HUES6 (cell line): Measurements from ENCODE around the gene OSBPL6.
"Not testable (repeated sequence)": the region's sequence is repeated elsewhere in the genome, so short reads cannot be mapped to it uniquely, and the experiment has no call there.

Experiments used
- H3K27ac ChIP-seq: 2 replicates; pipeline ENCODE4 v1.7.0; 2013; ENCODE audit warnings: low read depth, mild to moderate bottlenecking, low read length, inconsistent platforms
- H3K27me3 ChIP-seq: 2 replicates; pipeline ENCODE4 v1.6.1; 2013; ENCODE audit warnings: low read length; ENCODE audit not compliant: control insufficient read depth, insufficient read depth
- H3K36me3 ChIP-seq: 2 replicates; pipeline ENCODE4 v1.6.1; 2013; ENCODE audit warnings: low read length; ENCODE audit not compliant: control insufficient read depth, insufficient read depth
- H3K4me1 ChIP-seq: 2 replicates; pipeline ENCODE4 v1.6.1; 2013; ENCODE audit warnings: low read length; ENCODE audit not compliant: control insufficient read depth, insufficient read depth
- H3K4me3 ChIP-seq: 2 replicates; pipeline ENCODE4 v1.5.1; 2013; ENCODE audit warnings: low read depth, low read length
- H3K9ac ChIP-seq: one replicate; pipeline ENCODE4 v1.6.1; 2013; ENCODE audit warnings: mild to moderate bottlenecking, low read length
- H3K9me3 ChIP-seq: 2 replicates; pipeline ENCODE4 v1.6.1; 2013; ENCODE audit warnings: low read depth, low read length; ENCODE audit not compliant: control insufficient read depth, insufficient read depth

OSBPL6 gene

DNA sequence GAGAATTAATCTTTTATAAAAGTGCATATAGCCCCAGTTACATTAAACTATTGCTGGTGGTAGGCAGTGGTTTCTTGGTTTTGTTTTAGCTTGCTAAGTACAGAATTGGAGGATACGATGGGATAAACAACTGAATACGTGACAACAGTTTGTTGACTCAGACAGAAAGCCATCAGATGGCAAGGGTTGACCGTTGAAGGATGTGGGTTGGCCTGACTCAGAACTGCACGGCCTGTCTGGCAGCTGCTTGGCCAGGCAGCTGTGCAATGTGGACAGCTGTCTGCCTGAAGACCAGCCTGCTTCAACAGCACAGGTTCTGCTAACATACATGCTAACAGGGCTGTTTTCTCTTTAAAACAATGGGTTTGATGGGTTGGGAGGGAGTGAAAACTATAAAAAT is 210.1 kb downstream of the OSBPL6 start:
- no peaks in the 10 kb centered on the region for H3K9me3 ChIP-seq
- H3K4me1 ChIP-seq, result no peaks in the 10 kb centered on the region
- H3K27ac ChIP-seq, result no peak overlapping the region
- H3K9ac ChIP-seq, result no peak overlapping the region
- no peaks in the 10 kb centered on the region for H3K27me3 ChIP-seq
- H3K4me3 ChIP-seq, result no peak overlapping the region
- no peaks in the 10 kb centered on the region for H3K36me3 ChIP-seq

- Histone ChIP-seq H3K27me3 (no peaks in the 10 kb centered on the region), H3K36me3 (no peaks in the 10 kb centered on the region), H3K4me1 (no peaks in the 10 kb centered on the region), H3K9ac (no peak overlapping the region), H3K9me3 (no peaks in the 10 kb centered on the region), H3K4me3 (no peak overlapping the region), H3K27ac (no peak overlapping the region)
Observed at GRCh38 chr2:178409261-178409660, 214.9 kb downstream of the OSBPL6 start.

GRCh38 chr2:178412047-178412446 is 217.7 kb downstream of the OSBPL6 start:
- Histone ChIP-seq H3K27me3 (no peaks in the 10 kb centered on the region), H3K4me1 (peaks cover 4% of the 10 kb centered on the region; the same call in 1 of the 2 replicates), H3K27ac (no peak overlapping the region)

GRCh38 chr2:178412453-178412852 is 218.1 kb downstream of the OSBPL6 start:
- not testable (repeated sequence) for H3K27ac ChIP-seq, H3K9ac ChIP-seq, H3K27me3 ChIP-seq, H3K4me3 ChIP-seq, H3K4me1 ChIP-seq, H3K36me3 ChIP-seq, H3K9me3 ChIP-seq

More at GRCh38 chr2:178412047-178412446, 217.7 kb downstream of the OSBPL6 start:
- no peak overlapping the region for H3K4me3 ChIP-seq
- no peaks in the 10 kb centered on the region for H3K9me3 ChIP-seq
- no peaks in the 10 kb centered on the region for H3K36me3 ChIP-seq
- no peak overlapping the region for H3K9ac ChIP-seq

DNA sequence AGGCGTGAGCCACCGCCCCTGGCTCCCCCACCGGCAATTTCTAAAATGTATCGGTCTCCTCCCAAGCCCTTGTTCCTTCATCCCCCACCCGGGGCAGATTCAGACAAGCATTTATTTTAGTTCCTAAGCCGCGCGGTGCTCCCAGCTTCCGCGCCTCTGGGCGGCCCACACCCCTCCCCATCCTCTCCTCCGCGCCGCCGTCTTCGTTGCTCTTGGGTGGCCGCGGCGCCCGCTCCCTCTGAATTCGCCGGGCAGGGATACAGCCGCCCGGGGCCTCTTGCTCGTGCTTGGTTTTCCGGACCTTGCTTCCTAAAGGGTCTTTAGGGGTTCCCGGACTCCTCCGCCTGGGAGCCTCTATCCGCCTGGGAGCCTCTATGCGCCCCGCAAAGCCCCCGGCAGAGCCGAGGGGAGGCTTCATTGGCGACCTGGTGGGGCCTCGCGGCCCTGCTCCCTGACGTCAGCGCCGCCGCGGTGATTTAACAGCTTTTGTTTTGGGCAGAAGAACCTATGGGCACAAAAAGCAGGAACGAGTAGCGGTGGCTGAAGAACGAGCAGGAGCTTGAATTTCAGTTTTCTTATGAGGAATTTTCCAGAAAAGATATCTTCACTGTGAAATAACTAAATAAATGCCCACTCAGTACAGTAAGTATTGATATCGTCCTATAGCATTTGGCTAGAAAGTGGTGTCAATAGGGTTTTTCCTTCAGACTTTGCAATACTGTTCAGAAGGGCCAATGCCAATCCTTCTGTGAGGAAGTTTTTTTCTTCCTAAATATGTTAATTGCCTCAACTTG is 219.4 kb downstream of the OSBPL6 start:
- Histone ChIP-seq H3K9ac (peak overlapping the region; percentile 94), H3K4me1 (peaks cover 4% of the 10 kb centered on the region; the same call in 1 of the 2 replicates), H3K27me3 (no peaks in the 10 kb centered on the region), H3K27ac (peak overlapping the region; percentile 97), H3K4me3 (peak overlapping the region; percentile 71), H3K9me3 (no peaks in the 10 kb centered on the region), H3K36me3 (no peaks in the 10 kb centered on the region)

DNA sequence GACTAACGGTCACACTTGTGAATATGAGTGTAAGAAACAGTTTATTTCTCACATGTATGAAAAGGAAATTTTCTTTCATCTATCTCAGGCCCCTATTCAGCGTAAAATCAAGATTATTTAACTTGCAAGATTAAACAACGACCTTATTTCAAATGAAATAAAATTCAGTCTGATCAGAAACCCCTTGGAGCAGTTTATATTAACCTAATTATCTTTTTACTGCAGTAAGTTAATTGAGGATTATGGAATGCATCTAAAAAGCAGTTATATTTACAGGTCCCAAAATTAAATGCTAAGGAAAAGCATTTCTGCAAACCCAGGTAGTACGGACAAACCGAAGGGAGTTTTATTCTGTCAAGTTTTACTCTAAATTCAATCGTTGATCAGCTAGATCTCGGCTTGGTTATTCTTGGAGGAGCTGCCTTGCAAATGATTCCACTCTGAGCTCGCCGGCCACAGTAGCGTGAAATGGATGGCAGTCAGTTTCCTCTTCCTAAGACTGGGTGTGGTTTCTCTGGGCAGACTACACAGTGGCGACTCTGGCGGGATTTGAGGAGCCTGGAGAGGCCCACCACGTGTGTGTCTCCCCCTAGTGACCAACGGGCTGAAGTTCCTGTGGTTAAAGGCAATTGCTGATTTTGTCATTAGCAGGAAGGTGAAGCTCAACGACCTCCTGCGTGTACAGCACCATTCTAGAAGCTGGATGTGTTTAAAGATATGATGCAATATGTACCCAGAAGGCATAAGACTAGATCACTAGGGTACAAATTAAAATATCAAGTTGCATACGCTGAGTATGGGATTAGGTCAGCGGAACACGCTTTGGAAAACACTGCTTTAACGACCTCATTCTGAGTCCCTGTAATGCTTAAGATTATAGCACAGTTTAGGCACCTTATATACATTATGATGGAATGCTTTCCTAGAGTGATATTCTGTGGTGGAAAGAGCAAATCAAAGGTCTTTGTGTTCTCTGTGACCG is 220.2 kb downstream of the OSBPL6 start:
- H3K4me1 ChIP-seq, result peaks cover 4% of the 10 kb centered on the region; the same call in 1 of the 2 replicates
- no peaks in the 10 kb centered on the region for H3K36me3 ChIP-seq
- H3K9me3 ChIP-seq, result no peaks in the 10 kb centered on the region
- peak overlapping the region; percentile 97; the same call in 1 of the 2 replicates for H3K27ac ChIP-seq
- peak overlapping the region; percentile 71 for H3K4me3 ChIP-seq
- peak overlapping the region; percentile 94 for H3K9ac ChIP-seq
- H3K27me3 ChIP-seq, result no peaks in the 10 kb centered on the region

DNA sequence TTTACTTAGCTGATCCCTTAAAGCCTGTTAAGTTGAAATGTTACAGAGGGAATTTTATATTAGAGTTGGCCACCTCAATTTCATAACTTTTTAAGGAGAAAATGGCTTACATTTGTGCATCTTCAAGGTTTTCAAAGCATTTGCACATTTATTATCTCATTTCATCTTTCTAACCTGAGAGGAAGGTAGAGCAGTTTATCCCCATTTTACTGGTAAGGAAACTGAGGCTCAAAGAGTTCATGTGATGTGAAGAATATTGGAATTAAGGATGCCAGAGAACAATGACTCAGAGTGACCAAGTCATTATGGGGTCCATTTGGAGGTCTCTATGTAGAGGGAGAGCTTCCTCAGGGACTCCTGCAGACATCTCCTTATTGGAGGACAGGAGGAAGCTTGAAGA is 221.7 kb downstream of the OSBPL6 start:
- no peaks in the 10 kb centered on the region for H3K27me3 ChIP-seq
- H3K9ac ChIP-seq, result no peak overlapping the region
- peaks cover 4% of the 10 kb centered on the region; the same call in 1 of the 2 replicates for H3K4me1 ChIP-seq
- no peaks in the 10 kb centered on the region for H3K36me3 ChIP-seq
- H3K4me3 ChIP-seq, result no peak overlapping the region
- H3K27ac ChIP-seq, result no peak overlapping the region
- no peaks in the 10 kb centered on the region for H3K9me3 ChIP-seq

- Histone ChIP-seq H3K9ac (no peak overlapping the region), H3K27ac (no peak overlapping the region), H3K4me3 (no peak overlapping the region), H3K27me3 (no peaks in the 10 kb centered on the region), H3K36me3 (no peaks in the 10 kb centered on the region), H3K9me3 (no peaks in the 10 kb centered on the region), H3K4me1 (peaks cover 4% of the 10 kb centered on the region; the same call in 1 of the 2 replicates)
Observed at GRCh38 chr2:178417916-178418315, 223.6 kb downstream of the OSBPL6 start.

DNA sequence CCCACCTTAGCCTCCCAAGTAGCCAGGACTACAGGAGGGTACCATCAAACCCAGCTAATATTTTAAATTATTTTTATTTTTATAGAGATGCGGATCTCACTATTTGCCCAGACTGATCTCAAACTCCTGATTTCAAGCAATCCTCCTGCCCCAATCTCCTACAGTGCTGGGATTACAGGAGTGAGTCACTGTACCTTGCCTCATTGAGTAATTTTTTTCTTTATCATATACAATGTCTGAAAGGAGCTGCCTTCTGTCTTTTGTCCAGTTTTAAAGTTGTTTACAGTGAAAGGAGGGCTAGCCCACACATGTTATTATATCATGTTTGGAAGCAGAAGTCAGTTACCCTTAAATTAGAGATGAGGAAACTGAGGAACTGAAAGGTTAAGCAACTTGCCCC is 224.1 kb downstream of the OSBPL6 start:
- H3K9me3 ChIP-seq, result no peaks in the 10 kb centered on the region

GRCh38 chr2:178419123-178419522 is 224.8 kb downstream of the OSBPL6 start:
- Histone ChIP-seq H3K9ac (no peak overlapping the region), H3K36me3 (no peaks in the 10 kb centered on the region), H3K4me1 (peaks cover 4% of the 10 kb centered on the region; the same call in 1 of the 2 replicates), H3K27me3 (no peaks in the 10 kb centered on the region), H3K9me3 (no peaks in the 10 kb centered on the region), H3K4me3 (no peak overlapping the region), H3K27ac (no peak overlapping the region)

More for the DNA sequence above, 224.1 kb downstream of the OSBPL6 start:
- Histone ChIP-seq H3K4me3 (no peak overlapping the region), H3K27ac (no peak overlapping the region), H3K36me3 (no peaks in the 10 kb centered on the region), H3K4me1 (peaks cover 4% of the 10 kb centered on the region; the same call in 1 of the 2 replicates), H3K27me3 (no peaks in the 10 kb centered on the region), H3K9ac (no peak overlapping the region)
